HG03342 (cell line): ENCODE results near the gene ABITRAM.
"Not testable (repeated sequence)": the region's sequence is repeated elsewhere in the genome, so short reads cannot be mapped to it uniquely, and the experiment has no call there.

Source experiments
- ATAC-seq: cut with Tn5 transposase; IDR thresholded peaks from one replicate; pipeline ENCODE4 v1.9.1; 2021; ENCODE audit warnings: mild to moderate bottlenecking, moderate library complexity; ENCODE audit not compliant: unreplicated experiment

The ABITRAM gene

DNA sequence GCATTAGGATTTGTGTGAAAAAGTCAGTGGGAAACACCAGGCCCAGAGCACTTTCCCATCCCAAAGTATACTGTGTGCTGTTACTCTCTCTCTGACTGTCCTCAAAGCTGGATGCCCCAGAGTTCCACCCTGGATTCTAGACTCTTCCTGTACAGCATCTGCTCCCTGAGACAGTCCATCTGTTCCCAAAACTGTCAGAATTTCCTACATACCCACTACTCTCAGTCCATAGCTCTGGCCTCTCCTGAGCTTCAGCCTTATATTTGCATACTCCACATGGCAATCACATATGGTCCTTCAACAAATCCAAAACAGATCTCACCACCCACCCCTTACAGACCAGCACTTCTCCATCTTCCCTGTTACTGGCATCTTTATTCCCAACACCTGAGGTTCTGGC lies 9.7 kb upstream of the ABITRAM start:
- ATAC-seq = no peak

GRCh38 chr9:108928386-108928785 lies 5.8 kb upstream of the ABITRAM start:
- no peak for ATAC-seq

- ATAC-seq = no peak
Observed at GRCh38 chr9:108933231-108933717, 926 bp upstream of the ABITRAM start.

GRCh38 chr9:108933718-108934322 lies 380 bp upstream of the ABITRAM start, which contains the start of gene ELP1:
Gene ELP1 (minus strand): TSS chr9:108934124. CDS start chr9:108931146, 2,978 bp downstream.
- ATAC-seq = peak; percentile 84

GRCh38 chr9:108937561-108938305 lies 3.5 kb downstream of the ABITRAM start:
- ATAC-seq = no peak

GRCh38 chr9:108939975-108940374 lies 5.8 kb downstream of the ABITRAM start:
- no peak for ATAC-seq

GRCh38 chr9:108950168-108950567 lies 16.0 kb downstream of the ABITRAM start:
- ATAC-seq = no peak

DNA sequence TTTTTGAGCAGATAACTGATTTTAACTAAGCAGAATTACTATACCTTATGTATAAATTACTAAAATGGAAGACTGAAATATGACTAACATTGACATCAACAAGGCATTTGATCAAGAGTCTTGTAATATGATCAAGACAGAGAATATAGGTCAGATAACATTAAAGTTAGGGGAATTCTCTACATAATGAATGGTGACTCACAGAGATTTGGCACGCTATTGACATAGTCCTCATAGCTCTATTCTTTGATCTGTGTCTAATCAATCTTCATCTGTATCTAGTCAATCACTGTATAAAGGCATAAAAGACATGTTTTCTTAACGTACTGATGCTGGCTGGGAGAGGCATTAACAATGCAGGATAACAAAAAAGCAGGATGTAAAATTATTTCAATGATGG lies 17.4 kb downstream of the ABITRAM start:
- ATAC-seq = no peak

DNA sequence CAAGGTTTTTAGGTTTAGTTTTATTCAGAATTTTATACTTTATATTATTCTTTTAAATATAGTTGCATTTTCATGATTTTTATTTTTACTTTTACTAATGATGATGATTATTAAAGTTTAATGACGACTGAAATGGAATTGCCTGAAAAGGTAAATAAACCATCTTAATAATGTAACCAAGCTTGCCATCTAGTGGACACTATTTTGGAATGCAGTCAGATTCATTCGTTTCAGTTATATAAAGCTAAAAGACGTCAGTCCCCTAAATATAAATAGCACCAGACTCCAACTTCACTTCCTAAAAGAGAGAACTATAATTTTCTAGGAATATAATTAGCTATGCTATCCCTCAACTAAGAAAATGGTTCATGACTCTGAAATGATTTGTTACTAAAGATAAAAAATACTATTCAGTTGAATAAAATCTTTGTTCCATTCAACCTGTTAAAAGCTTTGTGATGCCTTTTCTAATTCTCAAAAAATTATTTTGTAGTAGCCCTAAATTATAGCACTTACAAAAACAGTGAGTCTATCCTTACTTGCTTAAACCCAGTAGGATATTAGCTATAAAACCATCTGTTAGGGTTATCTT lies 19.9 kb downstream of the ABITRAM start:
- ATAC-seq = peak; percentile 73

GRCh38 chr9:108956022-108956630 lies 21.9 kb downstream of the ABITRAM start:
- no peak for ATAC-seq

DNA sequence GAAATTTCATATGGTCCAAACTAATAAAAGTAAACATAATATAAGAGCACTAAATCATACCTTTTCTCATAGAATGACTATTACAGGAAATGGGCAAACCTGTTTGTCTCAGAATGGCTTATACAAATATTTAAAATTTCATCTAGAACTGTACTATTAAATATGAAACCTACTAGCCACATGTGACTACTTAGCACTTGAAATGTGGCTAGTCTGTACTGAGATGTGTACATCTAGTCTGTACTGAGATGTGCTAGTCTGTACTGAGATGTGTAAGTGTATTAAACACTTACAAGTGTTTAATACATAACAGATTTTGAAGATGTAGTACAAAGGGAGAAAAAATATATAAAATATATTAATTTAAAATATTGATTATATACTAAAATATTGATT lies 22.4 kb downstream of the ABITRAM start:
- ATAC-seq = no peak

DNA sequence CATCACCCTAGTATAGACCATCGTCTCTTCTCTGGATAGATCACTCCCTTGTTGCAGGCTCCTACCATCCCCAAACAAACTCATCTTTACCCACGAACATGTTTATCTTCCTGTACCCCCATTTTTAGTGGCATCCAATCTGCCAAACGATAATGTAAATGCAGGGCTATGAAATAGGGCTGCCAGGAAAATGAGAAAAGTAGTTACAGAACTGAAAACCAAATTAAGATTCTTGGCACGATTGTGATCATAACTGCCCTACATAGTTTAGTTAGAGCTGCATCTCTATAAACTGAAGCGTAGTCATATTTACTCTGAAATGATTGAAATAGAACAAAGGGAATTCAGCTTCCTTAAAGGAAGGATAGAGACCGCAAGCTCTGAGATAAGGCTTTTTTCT lies 26.1 kb downstream of the ABITRAM start:
- ATAC-seq = no peak

DNA sequence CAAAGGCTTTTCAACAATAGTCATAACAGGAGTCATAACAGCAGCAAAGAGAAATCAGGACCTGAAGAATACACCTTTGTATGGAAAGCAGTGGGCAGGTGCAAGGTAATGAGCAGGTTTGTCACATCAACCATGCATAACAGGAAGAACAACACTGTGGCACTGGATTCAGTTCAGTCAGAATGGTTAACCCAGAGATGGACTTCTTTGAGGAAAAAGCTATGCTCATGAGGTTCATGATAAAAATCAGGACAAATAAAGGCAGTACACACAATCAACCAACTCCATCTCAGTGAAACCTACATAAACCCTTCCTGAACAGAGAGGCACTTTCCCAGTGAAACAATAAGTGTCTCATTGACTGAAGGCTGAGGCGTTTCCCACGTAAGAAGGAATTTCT lies 27.0 kb downstream of the ABITRAM start:
- no peak for ATAC-seq

GRCh38 chr9:108963459-108964143 lies 29.4 kb downstream of the ABITRAM start:
- no peak for ATAC-seq

GRCh38 chr9:108967916-108968315 lies 33.7 kb downstream of the ABITRAM start:
- no peak for ATAC-seq

GRCh38 chr9:108971392-108971791 lies 37.2 kb downstream of the ABITRAM start:
- not testable (repeated sequence) for ATAC-seq

DNA sequence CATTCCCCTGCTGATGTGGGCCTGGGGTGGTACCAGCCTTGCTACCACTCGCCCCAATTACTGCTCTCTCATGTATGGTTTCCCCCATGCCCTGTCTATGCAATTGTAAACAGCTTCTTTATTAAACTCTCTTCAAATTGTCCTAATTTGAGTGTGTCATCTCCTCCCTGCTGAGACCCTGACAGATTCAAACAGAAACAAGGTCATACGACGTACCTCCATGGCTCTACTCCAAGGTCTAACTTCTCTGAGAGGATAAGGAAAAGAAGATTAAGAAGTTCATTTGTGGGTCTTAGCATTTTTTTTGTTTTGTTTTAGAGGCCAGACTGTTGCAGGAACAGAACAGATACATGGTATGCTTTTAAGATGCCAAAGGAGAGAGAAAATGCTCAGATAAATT lies 38.0 kb downstream of the ABITRAM start:
- no peak for ATAC-seq

DNA sequence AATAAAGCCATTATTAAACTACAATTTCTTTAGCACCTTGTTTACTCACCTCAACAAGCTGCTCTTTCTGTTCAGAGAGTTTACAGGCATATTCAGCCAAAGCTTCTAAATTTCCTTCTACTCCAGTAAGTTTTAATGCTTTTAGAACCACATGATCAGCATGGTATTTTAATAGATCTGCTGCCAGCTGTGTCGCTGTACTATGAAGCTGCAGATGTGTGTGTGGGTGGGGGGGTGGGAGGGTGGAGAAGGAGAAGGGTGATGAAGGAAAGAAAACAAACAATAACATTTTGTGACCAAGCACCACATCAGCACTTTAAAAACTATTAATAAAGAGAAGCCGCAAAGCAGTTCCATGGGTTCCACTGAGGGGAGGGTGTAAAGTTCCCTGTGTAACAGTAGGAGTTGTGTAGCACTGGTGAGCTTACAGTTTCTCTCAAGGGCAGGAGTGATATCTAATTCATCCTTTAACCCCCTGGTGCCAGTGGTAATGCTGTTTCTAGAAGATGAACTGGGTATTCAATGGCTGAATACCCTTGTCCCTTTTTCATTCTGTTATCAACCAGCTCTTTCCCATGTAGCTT lies 38.5 kb downstream of the ABITRAM start:
- ATAC-seq = no peak

DNA sequence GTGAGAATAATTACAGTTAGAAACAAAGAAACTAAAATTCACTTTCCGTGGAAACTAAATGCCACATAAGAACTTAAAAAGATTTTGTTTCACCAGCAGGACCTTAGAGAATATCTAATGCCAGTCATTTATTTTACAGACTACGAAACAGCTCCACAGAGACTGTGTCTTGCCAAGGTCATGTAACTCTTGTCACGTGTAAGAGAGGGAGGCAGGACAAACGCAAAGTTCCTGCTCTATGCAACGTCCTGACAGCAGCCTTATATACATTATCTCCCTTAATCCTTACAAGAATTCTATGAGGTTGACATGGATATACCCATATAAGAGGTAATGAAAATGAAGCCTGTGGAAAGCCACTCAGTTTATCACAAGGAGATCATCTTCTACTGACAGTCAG lies 39.7 kb downstream of the ABITRAM start:
- ATAC-seq = no peak

- no peak for ATAC-seq
Observed at GRCh38 chr9:108978205-108978604, 44.0 kb downstream of the ABITRAM start.

DNA sequence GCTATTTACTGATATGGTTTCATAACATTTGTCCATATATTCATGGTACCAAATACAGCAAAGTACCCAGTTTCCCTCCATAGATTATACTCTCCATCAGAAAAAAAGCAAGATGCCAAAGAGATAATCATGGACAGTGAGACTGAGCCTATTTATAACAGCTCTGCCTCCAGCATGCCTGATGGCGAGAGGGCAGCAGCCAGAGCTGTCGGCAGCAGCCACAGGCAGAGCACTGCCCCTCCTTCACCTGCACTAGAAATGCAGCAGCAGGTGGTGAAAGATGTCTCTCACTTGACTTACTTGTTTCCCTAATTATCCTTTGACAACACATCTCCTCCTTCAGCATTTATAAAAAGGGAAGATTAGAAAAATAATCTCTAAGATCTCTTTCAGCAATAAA lies 46.7 kb downstream of the ABITRAM start:
- no peak for ATAC-seq
